ENCODE results near the gene FAXDC2.

DNA sequence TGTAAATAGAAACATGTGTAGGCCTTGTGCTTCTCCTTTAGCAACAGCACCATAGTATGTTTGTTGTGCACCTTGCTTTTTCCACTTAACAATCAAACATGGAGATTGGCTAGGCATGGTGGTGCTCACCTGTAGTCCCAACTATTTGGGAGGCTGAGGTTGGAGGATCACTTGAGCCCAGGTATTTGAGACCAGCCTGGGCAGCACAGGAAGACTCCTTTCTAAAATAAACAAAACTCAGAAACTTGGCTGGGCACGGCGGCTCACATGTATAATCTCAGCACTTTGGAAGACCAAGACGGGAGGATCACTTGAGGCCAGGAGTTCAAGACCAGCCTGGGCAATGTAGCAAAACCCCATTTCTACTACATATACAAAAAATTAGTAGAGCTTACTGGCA, 948 bp upstream of the FAXDC2 start:
- TF ChIP-seq POLR2A (IDR thresholded peaks at IDR 0.05; ENCODE audit: control extremely low read depth in 1 of 2, low read depth in 2 of 2, low read length in 2 of 2) = no peak
- TF ChIP-seq, protein P1, sequence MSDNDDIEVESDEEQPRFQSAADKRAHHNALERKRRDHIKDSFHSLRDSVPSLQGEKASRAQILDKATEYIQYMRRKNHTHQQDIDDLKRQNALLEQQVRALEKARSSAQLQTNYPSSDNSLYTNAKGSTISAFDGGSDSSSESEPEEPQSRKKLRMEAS (IDR thresholded peaks at IDR 0.05) = no peak
- TF ChIP-seq EP300 (IDR thresholded peaks at IDR 0.05; ENCODE audit: borderline replicate concordance in 1 of 2, low read depth in 2 of 2, low read length in 2 of 2) = no peak
- no peak for TF ChIP-seq EZH2 (IDR thresholded peaks at IDR 0.05; ENCODE audit: low read depth, low read length, severe bottlenecking)
- TF ChIP-seq JUND (IDR thresholded peaks at IDR 0.05; ENCODE audit: low read length) = no peak
